WTC11 (cell line): ENCODE measurements around the gene ZSCAN21. TPM values are rescaled to one million over a fixed set of nuclear protein-coding genes. Genes with fewer than 3 reads are reported as not detected.

ENCODE experiments used
- ATAC-seq: fragments of 200-7000 bp; cut with Tn5 transposase; 2 replicates; pipeline ENCODE4 v1.10.0; 2021; ENCODE audit warnings: mild to moderate bottlenecking, moderate library complexity
- CTCF ChIA-PET: fragments of 300-600 bp; sonication (Branson Sonifier 250); formaldehyde crosslinking; loops from one replicate; lab custom pipeline; 2021; ENCODE audit warnings: antibody characterized with exemption; lab: Charles Lee
- POLR2A ChIA-PET: fragments of 350-600 bp; sonication (Branson Sonifier 250); formaldehyde crosslinking; loops from one replicate; lab custom pipeline; 2021; ENCODE audit warnings: antibody characterized with exemption; lab: Charles Lee
- DNase-seq: peaks from one replicate; pipeline ENCODE4 v3.0.0; 2021; ENCODE audit warnings: low spot score
- H3K27ac Mint-ChIP-seq: 2 replicates; pipeline ENCODE4 v1.8.0; 2021; ENCODE audit warnings: mixed read lengths
- H3K27me3 Mint-ChIP-seq: 2 replicates; pipeline ENCODE4 v1.8.0; 2021; ENCODE audit warnings: low read depth, mild to moderate bottlenecking, moderate library complexity, mixed read lengths
- H3K36me3 Mint-ChIP-seq: 2 replicates; pipeline ENCODE4 v1.8.0; 2021; ENCODE audit warnings: mixed read lengths
- H3K4me1 Mint-ChIP-seq: 2 replicates; pipeline ENCODE4 v1.8.0; 2022; ENCODE audit warnings: mixed read lengths
- H3K4me3 Mint-ChIP-seq: 2 replicates; pipeline ENCODE4 v1.8.0; 2021; ENCODE audit warnings: mild to moderate bottlenecking, moderate library complexity, mixed read lengths
- H3K9me3 Mint-ChIP-seq: 2 replicates; pipeline ENCODE4 v1.8.0; 2021; ENCODE audit warnings: mixed read lengths
- AR ChIP-seq: fragments of 250-450 bp; sonication (Bioruptor Pico); IDR thresholded peaks from 2 replicates; pipeline ENCODE4 v1.9.0; 2021; ENCODE audit warnings: mild to moderate bottlenecking
- ATF3 ChIP-seq: sonication (generic); formaldehyde crosslinking; conservative IDR thresholded peaks from 2 replicates; pipeline ENCODE4 v1.8.1; 2022; ENCODE audit warnings: mild to moderate bottlenecking, missing genetic modification reagents
- CDX4 ChIP-seq: fragments of 250-450 bp; sonication (Bioruptor Pico); IDR thresholded peaks from 2 replicates; pipeline ENCODE4 v1.9.0; 2021; ENCODE audit warnings: moderate library complexity, mild to moderate bottlenecking, inconsistent platforms, borderline replicate concordance
- FOXP1 ChIP-seq: sonication (generic); formaldehyde crosslinking; IDR thresholded peaks from 2 replicates; pipeline ENCODE4 v1.8.0; 2022; ENCODE audit warnings: missing genetic modification reagents, mild to moderate bottlenecking, moderate library complexity, borderline replicate concordance
- GABPB1 ChIP-seq: sonication (generic); formaldehyde crosslinking; IDR thresholded peaks from 2 replicates; pipeline ENCODE4 v1.8.1; 2023; ENCODE audit warnings: mild to moderate bottlenecking, missing genetic modification reagents
- JAZF1 ChIP-seq: fragments of 250-450 bp; sonication (Bioruptor Pico); IDR thresholded peaks from 2 replicates; pipeline ENCODE4 v1.9.0; 2021; ENCODE audit warnings: moderate library complexity, mild to moderate bottlenecking, inconsistent platforms
- KAT7 ChIP-seq: sonication (generic); formaldehyde crosslinking; IDR thresholded peaks from 2 replicates; pipeline ENCODE4 v1.8.1; 2023; ENCODE audit warnings: missing genetic modification reagents, mild to moderate bottlenecking, borderline replicate concordance
- MXD4 ChIP-seq: fragments of 250-450 bp; sonication (Bioruptor Pico); IDR thresholded peaks from 2 replicates; pipeline ENCODE4 v1.8.0; 2021; ENCODE audit warnings: mild to moderate bottlenecking, moderate library complexity, borderline replicate concordance
- MYBL2 ChIP-seq: sonication (generic); formaldehyde crosslinking; IDR thresholded peaks from 2 replicates; pipeline ENCODE4 v1.8.1; 2023; ENCODE audit warnings: mild to moderate bottlenecking, moderate library complexity, missing genetic modification reagents
- NFATC4 ChIP-seq: fragments of 250-450 bp; sonication (Bioruptor Pico); IDR thresholded peaks from 2 replicates; pipeline ENCODE4 v1.9.0; 2021; ENCODE audit warnings: mild to moderate bottlenecking
- NFE2L1 ChIP-seq: sonication (generic); formaldehyde crosslinking; IDR thresholded peaks from 2 replicates; pipeline ENCODE4 v1.8.1; 2023; ENCODE audit warnings: missing genetic modification reagents
- NR3C1 ChIP-seq: sonication (generic); formaldehyde crosslinking; conservative IDR thresholded peaks from 2 replicates; pipeline ENCODE4 v1.8.1; 2023; ENCODE audit warnings: low read depth, mild to moderate bottlenecking, missing genetic modification reagents
- SP1 ChIP-seq: sonication (generic); formaldehyde crosslinking; conservative IDR thresholded peaks from 2 replicates; pipeline ENCODE4 v1.8.1; 2022; ENCODE audit warnings: missing genetic modification reagents
- TEAD4 ChIP-seq: sonication (generic); formaldehyde crosslinking; IDR thresholded peaks from 2 replicates; pipeline ENCODE4 v1.8.0; 2022; ENCODE audit warnings: mild to moderate bottlenecking, missing genetic modification reagents
- TP53 ChIP-seq: sonication (generic); formaldehyde crosslinking; IDR thresholded peaks from 2 replicates; pipeline ENCODE4 v1.8.1; 2023; ENCODE audit warnings: mild to moderate bottlenecking, missing genetic modification reagents
- ZBTB43 ChIP-seq: sonication (generic); formaldehyde crosslinking; IDR thresholded peaks from 2 replicates; pipeline ENCODE4 v1.8.1; 2023; ENCODE audit warnings: mild to moderate bottlenecking, missing genetic modification reagents
- ZNF416 ChIP-seq: fragments of 250-450 bp; sonication (Bioruptor Pico); IDR thresholded peaks from 2 replicates; pipeline ENCODE4 v1.9.0; 2021; ENCODE audit warnings: mild to moderate bottlenecking, inconsistent platforms
- ZNF425 ChIP-seq: fragments of 250-450 bp; sonication (Bioruptor Pico); conservative IDR thresholded peaks from 2 replicates; pipeline ENCODE4 v1.9.0; 2021; ENCODE audit warnings: mild to moderate bottlenecking
- total RNA-seq: library from RNA; stranded (reverse); gene quantifications from 3 replicates; pipeline ENCODE4 v1.2.3, GENCODE V29; 2021

ZSCAN21 gene
- total RNA-seq, 1 experiment from 2014 or later: 25.5 TPM

- peak overlapping the region; percentile 70 for H3K27ac Mint-ChIP-seq
- TF ChIP-seq MYBL2 (CRISPR knock-in tag): no peak
- TF ChIP-seq, all 79 proteins: peak for 0
- Mint-ChIP-seq H3K27me3 (no peaks in the 10 kb centered on the region), H3K4me1 (peaks cover 24% of the 10 kb centered on the region), H3K36me3 (peaks cover 6% of the 10 kb centered on the region), H3K4me3 (peak overlapping the region; percentile 29), H3K9me3 (no peaks in the 10 kb centered on the region)
- ChIA-PET POLR2A (no interaction called here), CTCF (interaction anchor here (1.6 kb wide), 1 partner anchor 104 kb away, joined by 5 read pairs; no protein-coding TSS in a partner anchor)
- no peak for DNase-seq
- ATAC-seq: no peak
Observed at GRCh38 chr7:100017300-100017699, 32.3 kb upstream of the ZSCAN21 start.

- H3K27ac Mint-ChIP-seq: no peak overlapping the region
- H3K4me1 Mint-ChIP-seq: peaks cover 24% of the 10 kb centered on the region
- H3K36me3 Mint-ChIP-seq: peaks cover 11% of the 10 kb centered on the region
- no peak for DNase-seq
- H3K4me3 Mint-ChIP-seq: no peak overlapping the region
- ChIA-PET CTCF (interaction anchor here (1.6 kb wide), 1 partner anchor 105 kb away, joined by 5 read pairs; no protein-coding TSS in a partner anchor), POLR2A (no interaction called here)
- TF ChIP-seq ATF3 (no peak), NFE2L1 (CRISPR knock-in tag) (no peak), NR3C1 (no peak), TEAD4 (CRISPR knock-in tag) (no peak), ZBTB43 (CRISPR knock-in tag) (no peak), CDX4 (CRISPR knock-in tag) (no peak), ZNF416 (no peak), TP53 (CRISPR knock-in tag) (no peak), AR (no peak), ZNF425 (CRISPR knock-in tag) (no peak), KAT7 (CRISPR knock-in tag) (no peak), MXD4 (no peak), GABPB1 (CRISPR knock-in tag) (no peak), JAZF1 (CRISPR knock-in tag) (no peak), FOXP1 (CRISPR knock-in tag) (no peak), NFATC4 (no peak), SP1 (no peak)
- ATAC-seq: no peak
- no peaks in the 10 kb centered on the region for H3K27me3 Mint-ChIP-seq
- no peaks in the 10 kb centered on the region for H3K9me3 Mint-ChIP-seq
Observed at GRCh38 chr7:100017875-100018274, 31.7 kb upstream of the ZSCAN21 start.
